ENCODE results near the gene RBPJL. TPM values are rescaled to one million over a fixed set of nuclear protein-coding genes. Genes with fewer than 3 reads are reported as not detected.

RBPJL gene
- total and polyA plus RNA-seq, 2 of the 13 experiments (the other 11 are each of a cell fraction or from before 2014, with no cell fraction given): not detected

- no peak for TF ChIP-seq ZBTB40 (IDR thresholded peaks at IDR 0.05)
- TF ChIP-seq ZBTB40 (CRISPR knock-in tag; IDR thresholded peaks at IDR 0.05): no peak
- TF ChIP-seq ZNF569 (CRISPR knock-in tag; IDR thresholded peaks at IDR 0.05; ENCODE audit: borderline replicate concordance): no peak
- peak; percentile 35; the same call in 1 of the 2 replicates for TF ChIP-seq MYC (CRISPR knock-in tag; IDR thresholded peaks at IDR 0.05; ENCODE audit: borderline replicate concordance)
- peak; percentile 57; the same call in 1 of the 2 replicates for TF ChIP-seq ZNF121 (CRISPR knock-in tag; IDR thresholded peaks at IDR 0.05)
- no peak; a peak in 1 of 4 replicates for TF ChIP-seq POLR2A (IDR thresholded peaks at IDR 0.05; ENCODE audit: insufficient read depth in 1 of 2, low read depth in 2 of 2, low read length in 2 of 2)
- no peak for TF ChIP-seq HOXD1 (CRISPR knock-in tag; IDR thresholded peaks at IDR 0.05)
- no peak for TF ChIP-seq U2AF2 (IDR thresholded peaks at IDR 0.05; ENCODE audit: low read depth, low read length)
- no peak for TF ChIP-seq NCOA1 (CRISPR knock-in tag; IDR thresholded peaks at IDR 0.05)
- TF ChIP-seq AGO1 (IDR thresholded peaks at IDR 0.05; ENCODE audit: low read depth, low read length, poor library complexity, severe bottlenecking): no peak
- no peak for TF ChIP-seq ZNF772 (CRISPR knock-in tag; IDR thresholded peaks at IDR 0.05)
- TF ChIP-seq RELA (CRISPR knock-in tag; IDR thresholded peaks at IDR 0.05): 0 out of 2 replicates have a peak, but pooled peaks have one; percentile 51
- TF ChIP-seq GABPA (IDR thresholded peaks at IDR 0.05; ENCODE audit: low read depth, low read length): no peak
- TF ChIP-seq GABPA (CRISPR knock-in tag; IDR thresholded peaks at IDR 0.05; ENCODE audit: low read depth): no peak
- TF ChIP-seq ZNF335 (CRISPR knock-in tag; IDR thresholded peaks at IDR 0.05): no peak; the same call in 1 of the 2 replicates
- TF ChIP-seq RBM39 (IDR thresholded peaks at IDR 0.05; ENCODE audit: low read depth, low read length, poor library complexity, severe bottlenecking): no peak
- TF ChIP-seq SRF (IDR thresholded peaks at IDR 0.05; ENCODE audit: low read depth, low read length): no peak
- TF ChIP-seq MXD3 (CRISPR knock-in tag; IDR thresholded peaks at IDR 0.05): no peak
- TF ChIP-seq DZIP1 (CRISPR knock-in tag; IDR thresholded peaks at IDR 0.05): no peak
- no peak for TF ChIP-seq ZNF446 (CRISPR knock-in tag; IDR thresholded peaks at IDR 0.05)
Observed at GRCh38 chr20:45340236-45340847, 33.7 kb downstream of the RBPJL start (continued).

Measured in HepG2 (cell line).